NOMO-1 (cell line): ENCODE data around the gene DSTN.

ENCODE experiments used
- DNase-seq, 2 experiments: peaks; one replicate each; lab custom pipeline; 2025; ENCODE audit not compliant: unreplicated experiment in 2 of 2; lab: John Stamatoyannopoulos, UW

The DSTN gene

DNA sequence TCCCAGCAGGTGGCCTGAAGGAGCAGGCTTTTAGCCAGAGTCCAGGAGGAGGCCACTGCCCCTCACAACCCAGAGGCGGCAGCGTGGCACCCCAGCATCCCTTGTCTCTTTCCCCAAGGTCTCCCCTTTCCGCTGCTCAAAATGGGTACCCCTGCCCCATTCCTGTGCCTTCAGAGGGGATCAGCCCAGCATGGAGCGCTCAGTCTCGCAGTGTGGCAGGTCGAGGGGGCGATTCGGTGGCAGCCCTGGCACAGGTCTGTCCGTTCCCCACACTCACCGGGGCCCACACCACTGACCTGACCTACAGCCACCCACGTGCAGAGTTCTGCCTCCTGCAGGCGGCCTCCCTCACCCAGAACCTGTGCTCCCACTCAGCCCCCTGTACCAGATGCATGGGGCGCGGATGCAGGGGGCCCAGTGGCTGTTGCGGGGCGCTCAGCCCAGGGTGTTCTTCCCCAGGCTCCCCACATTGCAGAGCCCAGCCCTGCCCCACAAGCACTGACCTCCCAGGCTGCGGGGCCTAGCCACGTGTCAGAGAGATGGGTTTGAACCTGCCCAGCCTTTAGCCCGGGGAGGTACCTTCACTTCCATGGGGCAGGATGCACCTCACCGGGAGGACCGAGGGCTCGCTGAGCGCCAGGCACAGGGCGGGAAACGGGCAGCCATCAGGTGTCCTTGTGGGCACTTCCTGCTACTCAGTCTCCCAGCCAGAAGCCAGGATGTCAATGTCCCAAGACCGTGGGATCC is 41.8 kb downstream of the DSTN start:
- no peak for DNase-seq

DNA sequence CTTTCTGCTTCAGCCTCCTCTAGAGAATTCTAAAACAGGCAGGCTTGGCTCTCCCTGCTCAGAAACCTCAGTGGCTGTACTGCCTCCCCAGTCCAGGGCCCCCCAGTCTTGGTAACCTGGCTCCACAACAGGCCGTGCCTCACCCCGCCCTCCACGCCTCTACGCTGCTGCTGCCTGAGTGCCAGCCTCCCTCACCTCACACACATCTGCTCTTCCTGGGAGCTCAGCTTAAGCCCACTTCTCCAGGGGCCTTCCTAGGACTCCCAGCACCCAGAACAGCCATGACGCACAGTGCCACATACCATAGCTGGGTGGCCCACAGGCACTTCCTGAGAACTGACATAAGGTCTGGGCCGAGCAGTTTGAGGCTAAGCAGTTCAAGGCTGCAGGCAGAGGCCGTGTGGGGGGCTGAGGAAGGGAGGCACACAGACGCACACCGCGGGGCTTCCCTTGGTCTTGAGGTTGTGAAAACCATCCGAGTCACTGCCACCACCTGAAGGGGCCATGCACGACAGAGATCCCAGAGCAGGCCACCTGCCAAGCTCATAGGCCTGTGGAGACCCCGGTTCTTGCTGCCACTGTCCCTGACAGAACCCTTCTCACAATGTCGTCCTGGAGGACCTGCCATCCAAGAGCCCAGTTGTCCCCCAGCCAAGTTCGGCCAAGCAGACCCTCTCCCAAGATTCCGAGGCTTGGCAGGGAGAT is 42.6 kb downstream of the DSTN start:
- no peak for DNase-seq

DNA sequence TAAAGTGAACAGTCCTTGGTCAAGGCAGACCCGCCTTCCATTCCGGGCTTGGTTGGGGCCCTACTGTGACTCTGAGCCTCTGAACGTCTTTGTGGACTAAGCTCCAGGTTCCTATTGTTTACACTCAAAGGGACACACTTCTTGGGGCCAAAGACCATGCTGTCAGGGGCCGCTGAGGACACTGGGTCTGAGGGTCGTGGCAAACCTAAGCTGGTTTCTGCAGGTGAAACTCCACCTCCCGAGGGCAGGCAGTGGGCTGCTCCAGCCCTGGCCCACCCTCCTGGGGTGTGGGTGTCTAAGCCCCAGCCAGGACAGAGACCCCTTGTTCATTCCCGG is 43.1 kb downstream of the DSTN start:
- DNase-seq, result no peak

DNA sequence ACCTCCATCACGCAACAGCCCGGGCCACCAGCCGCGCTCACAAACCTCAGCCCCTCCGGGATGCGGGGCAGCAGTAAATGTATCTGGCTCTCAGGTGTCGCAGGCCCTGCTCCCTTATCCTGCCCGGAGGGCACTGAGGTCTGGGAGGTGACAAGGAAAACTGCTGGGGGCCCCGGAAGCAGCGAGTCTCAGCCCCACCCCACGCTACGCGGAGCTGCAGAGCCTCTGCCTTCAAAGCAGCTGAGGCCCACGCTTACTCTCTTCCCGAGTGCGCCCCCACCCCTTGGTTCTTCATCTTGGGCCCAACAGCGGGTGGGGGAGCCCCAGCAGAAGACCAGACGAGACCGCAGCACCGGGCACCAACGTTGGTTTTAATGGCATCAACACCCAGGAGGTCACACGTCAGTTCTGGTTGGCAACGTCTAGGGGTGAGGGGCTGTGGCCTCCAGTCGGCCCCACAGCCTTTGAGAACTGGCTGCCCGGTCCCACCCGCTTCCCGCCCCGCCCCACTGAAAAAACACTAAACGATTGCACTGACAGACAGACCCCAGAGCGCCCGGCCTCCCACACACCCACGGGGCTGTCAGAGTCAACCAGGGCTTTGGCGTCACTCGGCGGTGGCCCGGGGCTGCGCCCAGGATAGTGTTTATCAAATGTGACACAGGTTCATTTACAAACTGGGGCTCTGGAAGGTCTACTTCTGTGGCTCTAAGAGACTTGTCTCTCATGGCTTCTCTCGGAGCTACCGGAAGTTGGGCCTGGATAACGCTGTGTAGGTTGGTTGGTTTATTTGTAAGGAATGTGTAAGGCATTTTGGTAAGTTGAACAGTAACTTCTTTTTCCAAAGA is 43.7 kb downstream of the DSTN start:
- no peak for DNase-seq

DNA sequence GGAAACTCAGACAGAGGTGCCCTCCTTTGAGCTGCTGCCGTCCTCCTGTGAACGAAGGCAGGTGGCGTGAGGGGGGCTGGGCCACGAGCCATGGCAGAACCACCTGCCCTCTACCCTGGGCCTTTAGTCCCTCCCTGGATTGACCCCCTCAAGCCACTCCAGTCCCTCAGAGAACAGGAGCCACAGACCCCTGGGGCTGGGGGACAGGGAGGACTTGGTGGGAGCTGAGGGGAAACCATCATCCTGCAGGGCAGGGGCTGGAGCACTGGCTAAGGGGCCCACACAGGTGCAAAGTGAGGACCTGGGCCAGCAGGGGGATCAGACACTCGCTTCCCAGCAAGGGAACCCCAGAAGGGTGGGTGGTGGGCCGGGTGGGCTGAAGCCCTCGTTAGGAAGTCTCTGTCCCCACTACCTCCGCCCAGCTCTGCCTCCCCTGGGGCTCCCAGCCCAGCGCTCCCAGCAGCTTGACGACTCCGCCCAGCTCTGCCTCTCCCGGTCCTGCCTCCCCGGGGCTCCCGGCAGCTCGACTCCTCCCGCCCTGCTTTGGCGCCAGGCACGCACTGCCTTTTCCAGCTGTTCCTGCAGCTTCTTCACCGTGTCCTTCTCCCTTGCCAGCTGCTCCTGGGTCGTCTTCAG is 44.4 kb downstream of the DSTN start:
- DNase-seq, result no peak

DNA sequence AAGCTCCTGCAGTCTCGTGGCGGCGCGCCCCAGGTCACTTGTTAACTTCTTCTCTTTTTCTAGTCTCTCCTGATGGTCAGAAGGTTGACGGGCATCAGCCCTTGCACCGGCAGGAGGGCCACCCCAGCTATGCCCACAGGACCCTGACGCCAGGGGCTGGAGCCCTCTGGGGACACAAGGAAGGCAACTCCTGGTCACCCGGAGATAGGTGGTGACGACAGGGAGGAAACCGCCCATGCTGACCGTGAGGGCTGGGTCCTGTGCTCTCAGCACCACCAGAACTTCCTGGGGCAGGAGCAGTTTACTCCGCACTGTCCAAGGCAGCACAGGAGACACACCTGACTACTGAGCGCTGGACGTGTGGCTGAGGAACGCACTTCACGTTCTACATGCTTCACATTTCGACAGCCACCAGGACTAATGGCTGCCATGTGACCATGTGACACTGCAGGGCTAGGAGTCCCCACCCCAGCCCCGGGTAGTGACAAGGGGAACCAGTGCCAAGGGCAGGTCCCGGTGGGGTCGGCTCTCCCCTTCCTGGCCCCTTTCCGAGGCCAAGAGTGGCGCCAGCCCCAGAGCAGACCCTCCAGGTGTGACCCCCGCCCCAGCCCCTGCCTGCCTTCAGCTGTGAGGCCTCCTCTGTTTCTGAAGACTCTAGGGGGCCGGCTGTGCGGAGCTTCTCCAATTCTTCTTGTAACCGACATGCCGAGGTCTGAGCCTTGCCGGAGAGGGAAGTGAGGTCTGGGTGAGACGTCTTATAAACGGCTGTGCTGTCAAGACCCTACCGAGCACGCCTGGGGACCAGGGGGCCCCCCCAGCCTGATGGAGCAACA is 45.2 kb downstream of the DSTN start:
- DNase-seq, result peak in 1 of 2 experiments; percentile 6

DNA sequence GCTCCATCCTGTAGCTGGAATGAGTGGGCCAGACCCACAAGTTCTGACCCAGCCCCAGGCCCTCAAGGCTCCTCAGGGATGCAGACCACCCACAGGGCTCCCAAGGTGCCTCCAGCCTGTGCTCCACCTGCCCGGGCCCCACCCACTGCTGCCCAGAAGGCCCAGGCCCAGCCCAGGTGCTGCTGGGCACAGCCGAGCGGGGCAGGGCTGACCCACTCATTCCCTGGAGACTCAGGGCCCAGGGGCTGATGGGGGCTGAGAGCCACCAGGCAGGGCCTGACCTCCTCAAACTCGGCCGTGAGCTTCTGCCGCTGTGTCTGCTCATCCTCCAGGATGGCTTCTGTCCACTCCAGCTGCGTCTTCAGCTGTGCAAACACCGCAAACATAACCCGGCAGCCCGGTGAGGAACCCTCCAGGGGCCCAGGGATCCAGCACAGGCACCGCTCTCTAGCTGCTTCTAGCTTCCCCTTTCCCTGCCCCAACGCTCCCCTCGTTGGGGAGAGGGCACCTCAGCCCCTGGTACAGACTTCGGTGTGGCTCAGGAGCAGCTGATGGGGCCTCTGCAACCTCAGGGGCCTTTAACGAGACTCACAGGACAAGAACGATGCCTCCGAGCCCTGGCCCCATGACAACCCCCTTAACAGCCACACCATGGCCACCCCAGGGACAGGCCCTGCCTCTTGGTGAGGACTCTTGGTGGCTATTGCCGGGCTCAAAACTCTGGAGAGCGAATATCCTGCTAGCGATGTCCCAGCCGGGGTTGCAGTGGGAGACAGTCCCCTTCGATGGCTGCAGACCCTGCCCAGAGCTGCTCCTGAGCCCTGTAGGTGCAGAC is 46.0 kb downstream of the DSTN start:
- peak in 1 of 2 experiments; percentile 14 for DNase-seq

DNA sequence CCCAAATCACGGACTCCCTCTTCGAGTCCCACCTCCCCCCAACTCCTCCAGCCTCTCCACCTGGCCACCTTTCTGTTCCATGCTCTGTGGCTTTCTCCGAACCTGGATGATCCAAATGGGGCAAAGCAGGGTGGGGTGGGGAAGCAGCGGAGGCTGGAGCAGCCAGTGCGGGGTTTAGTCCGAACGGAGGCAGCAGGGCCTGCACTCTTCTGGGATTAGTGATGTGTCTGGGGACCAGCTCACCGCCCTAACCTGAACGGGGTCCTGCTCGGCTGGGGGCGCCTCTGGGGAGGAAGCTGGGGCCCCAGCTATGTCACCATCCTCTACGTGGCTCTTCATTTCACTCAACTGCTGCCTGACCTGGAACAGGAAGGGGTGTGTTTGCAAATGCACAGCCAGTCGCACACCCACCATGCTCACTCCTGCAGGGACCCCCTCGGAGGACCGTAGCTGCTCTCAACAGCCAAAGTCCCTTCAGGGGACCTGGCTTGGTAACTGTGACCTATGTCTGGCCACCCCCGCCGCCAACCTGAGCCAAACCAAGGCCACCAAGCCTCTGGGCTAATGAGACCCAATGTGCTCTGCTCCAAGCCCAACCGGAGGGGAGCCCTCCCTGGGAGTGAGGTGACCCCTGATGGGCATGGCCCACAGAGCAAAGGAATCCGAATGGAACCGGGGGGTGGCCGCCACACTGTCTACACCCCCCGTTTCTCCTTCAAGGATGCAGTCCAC is 46.8 kb downstream of the DSTN start:
- no peak for DNase-seq

DNA sequence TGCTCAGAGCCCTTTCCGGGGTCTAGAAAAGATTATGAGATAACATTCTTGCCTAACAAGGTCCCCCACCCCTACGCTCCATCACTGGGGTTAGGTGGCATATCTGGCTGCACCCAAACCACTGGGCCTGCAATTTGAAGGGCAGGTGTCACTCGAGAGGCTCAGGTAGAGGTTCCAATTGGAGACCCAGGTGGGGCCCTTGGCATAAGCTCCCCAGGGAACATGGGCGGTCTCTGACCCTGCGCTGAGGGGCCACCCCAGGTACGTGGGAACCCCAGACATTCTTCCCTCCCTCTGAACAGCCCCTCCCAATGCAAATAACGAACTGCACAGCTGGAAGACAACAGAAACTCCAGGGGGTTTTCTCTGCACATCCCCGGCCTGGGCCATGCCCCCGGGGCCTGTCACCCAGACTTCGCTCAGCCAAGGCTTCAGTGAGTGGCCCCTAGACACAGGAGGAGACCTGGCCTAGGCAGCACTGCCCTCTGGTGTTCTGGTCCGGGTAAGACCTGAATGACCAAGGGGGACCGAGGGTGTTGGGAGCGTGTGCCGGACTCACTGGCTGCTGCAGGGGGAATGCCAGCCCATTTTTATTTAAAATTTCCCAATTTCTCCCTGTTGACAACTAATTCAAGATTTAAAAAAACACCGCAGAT is 47.5 kb downstream of the DSTN start:
- no peak for DNase-seq

DNA sequence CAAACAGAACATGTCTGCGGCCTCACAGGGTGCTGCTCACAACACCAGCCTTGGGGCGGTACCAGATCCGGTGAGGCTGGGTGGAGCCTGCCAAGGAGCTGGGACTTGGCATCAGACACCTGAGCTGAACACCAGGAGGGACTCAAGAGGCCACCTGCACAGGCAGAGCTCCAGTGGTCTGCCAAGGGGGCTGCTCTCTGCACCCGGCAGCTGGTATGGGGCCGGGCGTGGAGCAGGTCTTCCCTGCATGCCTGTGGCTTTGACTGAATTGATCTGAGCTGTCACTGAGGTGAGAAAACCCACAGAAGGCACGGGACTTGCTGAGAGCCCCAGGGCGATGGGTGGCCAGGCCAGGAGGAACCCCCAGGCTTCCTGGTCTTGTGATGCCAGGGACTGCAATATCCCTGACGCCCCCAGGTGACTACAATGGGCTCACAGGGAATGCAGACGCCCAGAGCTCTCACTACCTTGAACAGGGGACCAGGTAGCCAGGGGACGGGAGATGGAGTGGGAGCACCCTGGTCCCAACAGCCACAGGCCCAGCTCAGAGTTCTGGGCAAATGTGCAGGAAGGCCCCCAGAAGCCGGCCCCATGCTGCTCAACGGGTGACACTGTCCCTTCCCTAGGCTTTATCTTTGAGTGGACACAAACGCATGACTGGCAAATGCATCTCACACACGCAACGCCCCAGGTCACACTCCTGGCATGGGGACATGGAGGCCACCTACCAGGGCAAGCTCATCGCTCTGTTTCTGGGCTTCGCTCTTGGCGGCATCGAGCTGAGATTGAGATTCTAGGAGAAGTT is 48.2 kb downstream of the DSTN start:
- DNase-seq, result no peak

DNA sequence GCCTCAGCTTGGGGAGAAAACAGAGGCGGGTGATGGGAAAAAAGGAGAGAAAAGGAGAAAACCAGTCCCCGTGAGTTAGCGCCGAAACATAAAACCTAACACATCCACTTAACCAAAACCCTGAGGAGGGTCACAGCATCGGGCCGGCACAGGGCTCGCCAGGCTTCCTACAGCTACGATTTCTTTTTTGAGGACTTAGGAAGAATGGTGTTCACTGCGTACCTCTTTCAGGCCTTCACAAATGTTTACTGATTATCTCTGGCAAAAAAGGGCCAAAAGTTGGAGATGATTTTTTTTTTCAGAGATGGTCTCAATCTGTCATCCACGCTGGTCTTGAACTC is 48.8 kb downstream of the DSTN start:
- DNase-seq, result no peak

DNA sequence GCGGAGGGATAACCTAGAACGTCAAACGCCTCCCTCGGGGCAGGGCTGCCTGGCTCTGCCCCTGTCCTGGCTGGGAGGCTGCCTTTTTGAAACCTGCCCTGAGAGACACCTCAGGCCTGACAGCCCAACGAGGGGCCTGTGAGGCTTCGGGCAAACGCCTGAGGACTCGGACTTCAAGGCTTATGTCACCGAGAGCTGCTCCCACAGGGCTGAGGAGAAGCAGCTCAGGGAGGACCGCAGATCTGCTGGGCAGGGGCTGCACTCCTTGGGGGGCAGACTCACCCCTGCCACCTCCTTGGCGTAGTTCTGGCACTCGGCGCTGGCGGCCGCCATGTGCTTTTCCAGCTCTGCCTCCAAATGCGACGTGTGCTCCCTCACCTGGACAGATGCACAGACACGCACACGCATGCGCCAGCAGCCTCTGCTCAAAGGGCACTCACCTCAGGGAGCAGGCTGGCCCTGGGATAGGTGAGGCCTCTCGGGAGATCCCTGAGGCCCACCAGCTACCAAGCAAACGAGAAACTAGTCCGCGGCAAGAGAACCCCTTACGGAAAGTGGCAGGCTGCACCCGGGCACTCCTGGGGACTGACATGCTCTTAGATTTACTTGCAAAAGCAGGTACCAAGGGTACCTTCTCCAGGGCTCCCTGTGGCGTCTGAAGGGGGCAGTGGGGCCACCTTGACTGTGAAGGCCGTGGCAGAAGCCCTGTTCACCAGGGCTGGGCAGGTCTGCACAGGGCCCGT is 49.6 kb downstream of the DSTN start:
- DNase-seq, result no peak

DNA sequence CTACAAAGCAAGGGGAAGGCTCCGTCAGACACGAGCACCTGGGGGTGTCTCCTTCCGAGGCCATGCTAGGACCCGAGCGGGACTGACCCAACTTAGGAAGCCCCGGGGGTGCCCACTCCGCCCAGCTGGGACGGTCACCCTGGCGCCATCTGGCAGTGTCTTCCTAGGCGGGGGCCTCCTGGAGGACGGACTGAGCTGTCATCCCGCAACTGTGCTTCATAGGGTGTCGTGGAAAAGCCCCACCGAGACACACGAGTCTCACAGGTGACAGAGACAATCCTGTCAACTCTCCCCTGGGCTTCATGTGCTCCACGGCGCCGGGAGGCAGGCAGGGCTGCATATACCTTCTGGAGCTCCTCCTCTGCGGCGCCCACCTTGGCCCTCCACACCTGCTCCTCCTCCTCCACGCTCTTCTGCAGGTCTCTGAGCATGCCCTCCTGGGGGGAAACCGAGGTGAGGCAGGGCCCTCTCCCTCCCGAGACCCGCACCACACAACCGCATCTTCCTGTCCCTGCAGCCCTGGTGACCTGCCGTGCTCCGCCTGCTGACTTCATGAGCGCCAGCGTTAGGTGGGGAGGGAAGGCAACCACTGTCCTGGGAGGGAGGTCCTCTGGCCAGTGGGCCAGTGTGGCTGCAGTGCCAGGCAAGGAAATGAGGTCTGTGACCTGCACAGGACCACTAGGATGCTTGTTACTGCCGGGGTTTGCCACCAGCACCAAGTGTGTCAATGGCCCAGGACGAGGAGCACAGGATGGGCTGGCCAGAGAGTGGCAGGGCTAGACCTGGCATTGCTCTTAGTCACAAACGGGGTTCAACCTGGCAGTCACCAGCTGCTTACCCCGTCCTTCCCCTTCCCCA is 50.7 kb downstream of the DSTN start:
- DNase-seq, result no peak

DNA sequence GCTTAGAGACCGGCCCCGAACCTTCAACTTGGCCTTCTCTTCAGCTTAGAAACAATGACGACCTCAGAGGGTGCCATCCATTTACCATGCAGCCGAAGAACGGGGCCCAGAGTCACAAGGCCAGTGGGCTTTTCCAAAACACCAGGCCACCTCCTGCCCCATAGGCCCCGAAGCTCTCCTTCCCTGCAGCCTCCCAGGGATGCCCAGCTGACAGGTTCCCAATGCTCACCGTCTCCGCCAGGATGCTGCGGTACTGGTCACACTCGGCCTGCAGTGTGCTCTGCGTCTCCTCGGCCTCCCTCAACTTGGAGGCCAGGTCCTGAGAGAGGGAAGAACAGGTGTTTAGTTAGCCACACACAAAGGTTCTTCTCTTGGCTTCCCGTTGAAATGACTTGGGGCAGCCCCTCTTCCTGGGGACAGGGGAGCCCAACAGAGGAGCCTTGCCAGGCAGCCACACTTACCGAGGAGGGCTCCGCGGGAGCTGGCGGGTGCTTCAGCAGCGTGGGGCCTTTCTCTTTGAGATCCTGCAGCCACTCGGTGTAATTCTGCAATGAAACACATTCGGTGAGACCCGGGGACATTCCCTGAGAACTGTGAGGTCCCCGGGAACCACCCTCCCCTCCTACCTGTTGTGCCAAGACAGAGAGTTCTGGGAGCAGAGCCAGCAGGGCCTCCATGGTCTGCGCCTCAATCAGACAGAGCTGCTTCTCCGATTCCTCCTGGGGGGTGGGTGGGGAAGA is 51.5 kb downstream of the DSTN start:
- no peak for DNase-seq

DNA sequence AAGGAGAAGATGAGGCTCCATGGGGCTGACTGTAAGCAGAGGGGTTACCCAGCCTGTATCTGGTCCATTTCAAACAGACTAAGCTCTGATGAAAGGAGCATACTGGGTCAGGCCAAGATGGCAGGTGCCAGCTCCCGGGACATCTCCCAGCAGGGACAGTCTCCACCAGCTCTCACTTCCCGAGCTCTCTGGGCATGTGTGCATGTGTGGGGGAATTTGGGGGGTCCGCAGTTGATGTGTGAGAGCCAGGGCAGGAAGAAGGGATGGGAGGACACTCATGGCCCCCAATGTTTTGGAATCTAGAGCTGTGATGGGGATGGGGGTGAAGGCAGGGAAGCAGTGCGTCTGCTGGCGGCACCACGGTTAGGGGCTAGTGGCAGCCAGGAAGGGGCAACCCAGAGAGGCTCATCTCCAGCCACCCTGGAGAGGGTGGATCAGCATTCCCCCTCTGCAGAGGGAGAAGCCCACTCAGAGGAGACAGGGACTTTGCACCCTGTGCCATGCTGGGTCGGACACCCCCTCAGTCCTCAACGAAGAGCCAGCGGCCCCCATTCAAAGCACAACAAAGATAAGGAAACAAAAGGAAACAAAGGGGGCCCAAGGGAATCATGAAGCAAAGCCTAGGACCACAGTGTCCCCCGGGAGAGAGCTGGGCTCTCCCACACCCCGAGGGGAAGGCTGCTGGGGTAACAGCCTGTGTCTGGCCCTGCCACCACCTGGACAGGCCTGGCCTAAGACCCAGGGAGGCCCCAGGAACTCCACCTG is 52.4 kb downstream of the DSTN start:
- no peak for DNase-seq
